DMS53 treated with DMSO at 0.1 percent for 48 hours (cell line): ENCODE results near the gene SLC27A1.

Experiments used
- DNase-seq: peaks from one replicate; lab custom pipeline; 2025; ENCODE audit not compliant: unreplicated experiment; lab: John Stamatoyannopoulos, UW

The SLC27A1 gene

GRCh38 chr19:17470068-17470841 is at the start of gene SLC27A1:
Gene SLC27A1 (plus strand): TSS chr19:17470524. CDS start chr19:17470541, 17 bp downstream.
- DNase-seq = peak; percentile 86

DNA sequence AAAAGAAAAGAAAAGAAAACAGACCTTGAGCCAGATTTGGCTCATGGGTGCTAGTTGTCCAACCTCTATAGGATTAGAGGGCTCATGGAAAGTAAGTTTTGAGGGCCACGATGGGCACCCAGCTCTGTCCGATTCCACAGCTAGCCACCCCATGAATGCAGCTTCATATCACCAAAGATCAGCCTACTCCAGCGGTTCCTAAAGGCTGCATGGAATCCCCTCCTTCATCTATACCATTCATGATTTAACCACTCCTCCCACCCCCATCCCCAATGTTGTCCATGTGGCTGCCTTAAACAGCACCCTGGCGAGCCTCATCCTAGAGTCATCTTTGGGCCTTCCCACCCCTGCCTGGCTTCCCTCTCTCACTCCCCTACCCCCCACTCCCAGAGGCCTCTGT is 48.4 kb upstream of the SLC27A1 start:
- no peak for DNase-seq

- DNase-seq = no peak
Observed at GRCh38 chr19:17423429-17424208, 46.7 kb upstream of the SLC27A1 start.

GRCh38 chr19:17424743-17425365 is 45.5 kb upstream of the SLC27A1 start:
- DNase-seq = no peak

- no peak for DNase-seq
Observed at GRCh38 chr19:17429641-17430113, 40.6 kb upstream of the SLC27A1 start.

GRCh38 chr19:17431417-17431816 is 38.9 kb upstream of the SLC27A1 start:
- DNase-seq = no peak

DNA sequence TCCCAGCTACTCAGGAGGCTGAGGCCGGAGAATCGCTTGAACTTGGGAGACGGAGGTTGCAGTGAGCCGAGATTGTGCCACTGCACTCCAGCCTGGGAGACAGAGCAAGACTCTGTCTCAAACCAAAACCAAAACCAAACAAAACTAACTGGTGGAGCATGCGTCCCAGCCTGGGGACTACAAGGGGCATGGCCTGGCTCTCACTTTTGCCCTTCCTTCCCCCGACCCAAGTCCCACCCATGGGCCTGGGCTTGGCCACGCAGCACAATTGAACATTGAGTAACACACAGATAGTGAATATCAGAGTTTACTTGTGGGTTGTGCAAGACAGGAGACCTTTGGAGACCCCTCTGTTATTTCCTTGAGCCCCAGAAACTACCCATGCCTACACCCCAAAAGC is 35.1 kb upstream of the SLC27A1 start:
- no peak for DNase-seq

- DNase-seq = no peak
Observed at GRCh38 chr19:17436094-17436873, 34.0 kb upstream of the SLC27A1 start.

DNA sequence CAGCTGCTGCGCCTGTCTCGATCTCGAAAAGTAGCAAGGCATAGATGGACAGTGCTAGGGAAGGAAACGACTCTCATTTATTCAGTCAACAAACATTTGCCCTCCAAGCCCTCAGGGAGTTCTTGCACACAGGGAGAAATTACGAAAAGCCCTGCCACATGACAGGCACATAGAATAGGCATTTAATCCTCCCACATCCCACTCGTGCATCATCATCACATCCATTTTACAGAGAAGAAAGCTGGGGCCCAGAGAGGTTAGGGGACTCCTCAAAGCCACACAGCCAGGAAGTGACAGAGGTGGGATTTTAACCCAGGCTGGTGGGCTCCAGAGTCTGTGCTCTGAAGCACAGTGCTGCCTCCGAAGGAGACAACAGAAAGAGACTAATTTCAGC is 33.5 kb upstream of the SLC27A1 start:
- DNase-seq = no peak

DNA sequence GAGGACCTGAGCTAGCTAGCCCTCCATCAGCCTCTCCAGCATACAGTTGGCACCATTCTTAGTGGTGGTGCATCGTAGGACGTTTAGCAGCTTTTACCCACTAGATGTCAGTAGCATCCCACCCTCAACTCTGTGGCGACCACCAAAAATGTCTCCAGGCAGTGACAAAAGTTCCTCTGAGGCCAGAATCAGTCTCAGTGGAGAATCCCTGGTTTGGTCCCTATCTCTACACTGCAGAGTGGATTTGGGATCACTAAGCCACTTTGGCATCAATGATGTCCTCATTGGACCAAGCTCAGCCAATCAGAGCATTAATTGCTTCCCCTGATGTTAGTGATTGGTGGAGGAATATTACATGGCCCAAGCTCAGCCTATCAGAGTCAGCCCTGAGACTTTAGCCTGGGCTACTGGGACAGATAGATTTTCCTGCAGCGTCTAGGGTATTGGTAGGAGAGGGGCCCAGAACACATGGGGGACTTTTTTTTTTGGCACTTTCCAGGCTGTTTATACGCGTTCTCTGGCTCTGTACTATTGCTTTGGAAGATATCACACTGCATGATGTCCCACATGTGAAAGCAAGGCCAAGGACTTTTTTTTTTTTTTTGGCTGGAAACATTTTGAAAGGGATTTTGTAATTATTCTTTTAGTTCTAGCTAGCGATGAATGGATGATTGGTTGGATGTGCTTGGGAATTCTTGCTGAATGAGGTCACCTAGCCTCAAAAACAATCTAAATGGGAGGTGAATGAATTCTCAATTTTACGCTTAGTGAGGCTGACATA is 28.9 kb upstream of the SLC27A1 start:
- no peak for DNase-seq

- no peak for DNase-seq
Observed at GRCh38 chr19:17445526-17446165, 24.7 kb upstream of the SLC27A1 start.

GRCh38 chr19:17447704-17448130 is 22.6 kb upstream of the SLC27A1 start:
- no peak for DNase-seq

DNA sequence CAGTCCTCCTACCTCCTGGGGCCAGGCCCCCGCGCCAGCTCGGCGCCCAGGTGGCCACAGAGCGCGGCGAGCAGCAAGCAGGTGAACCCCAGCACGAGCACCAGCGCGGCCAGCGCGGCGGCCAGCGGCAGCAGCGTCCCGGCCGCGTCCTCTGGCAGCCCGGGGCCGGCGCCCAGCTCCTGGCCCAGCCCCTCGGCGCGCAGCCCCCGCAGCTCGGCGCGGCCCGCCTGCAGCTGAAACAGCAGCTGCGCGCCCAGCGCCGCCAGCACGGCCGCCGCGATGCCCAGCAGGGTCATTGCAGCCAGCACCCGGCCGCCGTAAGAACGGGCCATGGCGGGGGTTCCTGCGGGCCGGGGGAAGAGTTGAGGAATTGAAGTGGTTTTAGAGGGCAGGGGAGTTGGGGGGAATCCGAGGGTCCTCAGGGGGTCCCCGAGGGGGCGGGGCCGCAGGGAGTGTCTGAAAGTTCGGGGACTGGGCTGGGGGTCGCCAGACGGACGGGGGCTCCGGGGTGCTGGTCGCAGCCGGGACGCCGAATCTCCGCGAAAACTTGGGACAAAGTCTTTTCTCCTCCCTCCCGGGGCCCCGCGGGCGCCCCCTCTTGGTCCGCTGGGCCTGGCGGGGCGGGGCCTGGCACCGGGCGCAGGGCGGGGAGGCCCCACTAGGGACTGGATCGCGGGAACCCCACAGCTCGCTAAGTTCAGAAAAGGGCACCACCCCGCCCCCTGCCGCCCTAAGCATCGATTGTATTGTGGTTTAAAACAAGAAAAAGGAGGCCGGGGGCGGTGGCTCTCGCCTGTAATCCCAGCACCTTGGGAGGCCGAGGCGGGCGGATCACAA is 22.0 kb upstream of the SLC27A1 start, which contains the start of gene TMEM221:
Gene TMEM221, minus strand, starts transcription at position 538 of the 837 bp plus-strand sequence. Its CDS starts 206 bp downstream, at position 332.
- no peak for DNase-seq

DNA sequence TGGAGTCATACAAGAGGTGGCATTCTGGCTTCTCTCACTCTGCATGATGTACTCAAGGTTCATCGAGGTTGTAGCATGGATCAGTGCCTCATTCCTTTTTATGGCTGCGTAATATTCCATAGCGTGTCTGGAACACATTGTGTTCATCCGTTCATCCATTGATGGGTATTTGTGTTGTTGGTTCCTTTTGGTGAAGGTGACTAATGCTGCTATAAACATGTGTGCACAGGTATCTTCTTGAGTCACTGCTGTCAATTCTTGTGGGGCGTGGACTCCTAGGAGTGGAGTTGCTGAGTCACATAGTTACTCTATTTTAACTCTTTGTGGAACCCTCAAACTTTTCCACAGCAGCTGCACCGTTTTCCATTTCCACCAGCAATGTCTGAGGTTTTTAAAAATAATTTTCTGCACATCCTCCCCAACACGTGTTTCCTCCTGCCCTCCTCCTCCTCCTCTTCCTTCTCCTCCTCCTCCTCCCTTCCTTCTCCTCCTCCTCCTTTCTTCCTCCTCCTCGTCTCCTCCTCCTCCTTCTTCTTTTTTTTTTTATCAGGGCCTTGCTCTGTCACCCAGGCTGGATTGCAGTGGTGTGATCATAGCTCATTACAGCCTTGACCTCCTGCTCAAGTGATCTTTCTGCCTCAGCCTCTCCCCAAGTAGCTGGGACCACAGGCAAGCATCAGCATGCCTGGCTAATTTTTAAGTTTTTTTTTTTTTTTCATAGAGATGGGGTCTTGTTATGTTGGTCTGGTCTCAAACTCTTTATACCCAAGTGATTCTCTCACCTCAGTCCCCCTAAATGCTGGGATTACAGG is 19.9 kb upstream of the SLC27A1 start:
- DNase-seq = no peak

- DNase-seq = no peak
Observed at GRCh38 chr19:17451820-17452219, 18.5 kb upstream of the SLC27A1 start.

DNA sequence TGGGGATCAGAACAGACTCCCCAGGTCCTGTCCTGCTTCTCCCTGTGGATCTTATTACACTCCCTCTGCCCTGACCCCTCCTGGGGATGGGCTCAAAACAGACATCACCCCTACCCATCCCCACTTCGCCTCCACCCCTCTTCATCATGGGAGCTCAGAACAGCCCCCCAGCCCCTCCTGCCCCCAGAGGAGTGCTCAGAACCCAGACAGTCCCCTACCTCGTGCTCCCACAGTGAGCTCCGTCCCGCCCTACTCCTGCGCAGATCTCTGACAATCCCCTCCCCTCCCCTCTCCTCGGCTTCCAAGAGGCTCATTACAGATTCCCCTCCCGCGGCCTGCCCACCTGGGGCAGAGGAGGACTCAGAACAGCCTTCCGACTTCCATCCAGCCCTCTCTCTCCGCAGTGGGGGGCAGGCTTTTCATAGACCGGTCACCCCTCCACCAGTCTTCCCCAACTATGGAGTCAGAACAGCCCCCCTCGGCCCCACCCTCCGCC is 15.7 kb upstream of the SLC27A1 start:
- no peak for DNase-seq

GRCh38 chr19:17455308-17456123 is 14.8 kb upstream of the SLC27A1 start:
- DNase-seq = no peak
